NCI-H2196 treated with DMSO at 0.1 percent for 48 hours (cell line): ENCODE data around the gene MT3.

Source experiments
- DNase-seq: peaks from one replicate; lab custom pipeline; 2025; ENCODE audit not compliant: unreplicated experiment; lab: John Stamatoyannopoulos, UW

The MT3 gene

GRCh38 chr16:56628486-56629350, 39.4 kb downstream of the MT3 start:
- no peak for DNase-seq

GRCh38 chr16:56629531-56629930, 40.2 kb downstream of the MT3 start:
- no peak for DNase-seq

GRCh38 chr16:56630134-56630533, 40.8 kb downstream of the MT3 start:
- DNase-seq, result no peak

GRCh38 chr16:56631197-56631596, 41.9 kb downstream of the MT3 start:
- no peak for DNase-seq

GRCh38 chr16:56631832-56632155, 42.5 kb downstream of the MT3 start:
- no peak for DNase-seq

GRCh38 chr16:56632156-56632847, 43.0 kb downstream of the MT3 start, which contains the start of gene MT1M:
MT1M (plus strand) TSS chr16:56632659; CDS start chr16:56632732, 73 bp downstream.
- no peak for DNase-seq

- no peak for DNase-seq
These were observed 43.6 kb downstream of the MT3 start for GRCh38 chr16:56632848-56633365.

GRCh38 chr16:56633535-56633934, 44.2 kb downstream of the MT3 start:
- no peak for DNase-seq

GRCh38 chr16:56634715-56635440, 45.5 kb downstream of the MT3 start:
- DNase-seq, result no peak

GRCh38 chr16:56635441-56635967, 46.2 kb downstream of the MT3 start:
- no peak for DNase-seq

GRCh38 chr16:56636616-56637413, 47.5 kb downstream of the MT3 start:
- DNase-seq, result no peak

- DNase-seq, result no peak
These were observed 48.8 kb downstream of the MT3 start, which contains the start of gene MT1A for GRCh38 chr16:56637814-56638750. MT1A (plus strand) TSS chr16:56638666; CDS start chr16:56638739, 73 bp downstream.

GRCh38 chr16:56639045-56639444, 49.7 kb downstream of the MT3 start:
- no peak for DNase-seq

GRCh38 chr16:56640076-56640475, 50.7 kb downstream of the MT3 start:
- no peak for DNase-seq
